Type B pancreatic cell (in vitro differentiated cells): ENCODE results near the gene R3HDM2. TPM values are rescaled to one million over a fixed set of nuclear protein-coding genes. Genes with fewer than 3 reads are reported as not detected.

Experiments used
- DNase-seq: peaks from one replicate; pipeline ENCODE4 v3.0.0; 2021; ENCODE audit warnings: mixed read lengths; ENCODE audit not compliant: unreplicated experiment; ENCODE audit errors: extremely low spot score
- H3K27ac Mint-ChIP-seq: 2 replicates; pipeline ENCODE4 v1.8.0; 2021; ENCODE audit warnings: mild to moderate bottlenecking, mixed read lengths
- H3K27me3 Mint-ChIP-seq: 2 replicates; pipeline ENCODE4 v1.8.0; 2021; ENCODE audit warnings: mixed read lengths
- H3K36me3 Mint-ChIP-seq: 2 replicates; pipeline ENCODE4 v1.8.0; 2021; ENCODE audit warnings: mixed read lengths
- H3K4me1 Mint-ChIP-seq: one replicate; pipeline ENCODE4 v1.8.0; 2021; ENCODE audit warnings: mixed read lengths; ENCODE audit not compliant: unreplicated experiment
- H3K4me3 Mint-ChIP-seq: 2 replicates; pipeline ENCODE4 v1.8.0; 2021; ENCODE audit warnings: mild to moderate bottlenecking, mixed read lengths
- H3K9me3 Mint-ChIP-seq: 2 replicates; pipeline ENCODE4 v1.8.0; 2021; ENCODE audit warnings: mixed read lengths
- CTCF ChIP-seq: fragments of 200-600 bp; sonication (generic); conservative IDR thresholded peaks from 2 replicates; pipeline ENCODE4 v1.5.0; 2021; ENCODE audit warnings: antibody characterized with exemption, mild to moderate bottlenecking
- total RNA-seq: library from RNA; stranded (reverse); gene quantifications from 2 replicates; pipeline ENCODE4 v1.2.1, GENCODE V29; 2021; ENCODE audit warnings: low replicate concordance

R3HDM2 gene
- total RNA-seq, 1 donor from 2014 or later: 59.0 TPM

GRCh38 chr12:57456737-57457490, 26.1 kb upstream of the R3HDM2 start:
- H3K9me3 Mint-ChIP-seq: no peaks in the 10 kb centered on the region
- H3K27ac Mint-ChIP-seq: no peak overlapping the region
- no peaks in the 10 kb centered on the region for H3K36me3 Mint-ChIP-seq
- peaks cover 19% of the 10 kb centered on the region for H3K4me1 Mint-ChIP-seq
- peaks cover 13% of the 10 kb centered on the region for H3K27me3 Mint-ChIP-seq
- no peak for TF ChIP-seq CTCF
- no peak for DNase-seq
- no peak overlapping the region for H3K4me3 Mint-ChIP-seq

- peaks cover 13% of the 10 kb centered on the region for H3K27me3 Mint-ChIP-seq
- H3K36me3 Mint-ChIP-seq: no peaks in the 10 kb centered on the region
- H3K27ac Mint-ChIP-seq: no peak overlapping the region
- peaks cover 19% of the 10 kb centered on the region for H3K4me1 Mint-ChIP-seq
- peak overlapping the region; percentile 72 for H3K4me3 Mint-ChIP-seq
- peak; percentile 73 for TF ChIP-seq CTCF
- no peak for DNase-seq
- no peaks in the 10 kb centered on the region for H3K9me3 Mint-ChIP-seq
Measured at GRCh38 chr12:57456145-57456700, 25.4 kb upstream of the R3HDM2 start.

GRCh38 chr12:57455374-57456144, 24.7 kb upstream of the R3HDM2 start:
- H3K27me3 Mint-ChIP-seq: peaks cover 13% of the 10 kb centered on the region
- no peaks in the 10 kb centered on the region for H3K36me3 Mint-ChIP-seq
- peaks cover 2% of the 10 kb centered on the region for H3K9me3 Mint-ChIP-seq
- DNase-seq: no peak
- H3K4me1 Mint-ChIP-seq: peaks cover 19% of the 10 kb centered on the region
- H3K4me3 Mint-ChIP-seq: peak overlapping the region; percentile 72
- TF ChIP-seq CTCF: no peak
- no peak overlapping the region for H3K27ac Mint-ChIP-seq

- no peak for DNase-seq
- Mint-ChIP-seq H3K27ac (no peak within 1 kb of the TSS), H3K36me3 (no peaks in the 10 kb centered on the region), H3K27me3 (peaks cover 9% of the 10 kb centered on the region), H3K9me3 (peaks cover 4% of the 10 kb centered on the region), H3K4me3 (peak within 1 kb of the TSS; percentile 72), H3K4me1 (peaks cover 15% of the 10 kb centered on the region)
- no peak for TF ChIP-seq CTCF
Measured at GRCh38 chr12:57454566-57455373, 23.9 kb upstream of the R3HDM2 start, which contains the start of gene INHBE. INHBE (plus strand) TSS chr12:57455307; CDS start chr12:57455537, 230 bp downstream.

GRCh38 chr12:57454213-57454565, 23.3 kb upstream of the R3HDM2 start:
- TF ChIP-seq CTCF: no peak
- H3K9me3 Mint-ChIP-seq: peaks cover 4% of the 10 kb centered on the region
- no peak for DNase-seq
- H3K27me3 Mint-ChIP-seq: peaks cover 7% of the 10 kb centered on the region
- no peak overlapping the region for H3K27ac Mint-ChIP-seq
- peaks cover 15% of the 10 kb centered on the region for H3K4me1 Mint-ChIP-seq
- H3K36me3 Mint-ChIP-seq: no peaks in the 10 kb centered on the region
- H3K4me3 Mint-ChIP-seq: no peak overlapping the region
